Measurements from ENCODE around the gene PCDHB10.
"Not testable (repeated sequence)": the region's sequence is repeated elsewhere in the genome, so short reads cannot be mapped to it uniquely, and the experiment has no call there.

Gene PCDHB10

DNA sequence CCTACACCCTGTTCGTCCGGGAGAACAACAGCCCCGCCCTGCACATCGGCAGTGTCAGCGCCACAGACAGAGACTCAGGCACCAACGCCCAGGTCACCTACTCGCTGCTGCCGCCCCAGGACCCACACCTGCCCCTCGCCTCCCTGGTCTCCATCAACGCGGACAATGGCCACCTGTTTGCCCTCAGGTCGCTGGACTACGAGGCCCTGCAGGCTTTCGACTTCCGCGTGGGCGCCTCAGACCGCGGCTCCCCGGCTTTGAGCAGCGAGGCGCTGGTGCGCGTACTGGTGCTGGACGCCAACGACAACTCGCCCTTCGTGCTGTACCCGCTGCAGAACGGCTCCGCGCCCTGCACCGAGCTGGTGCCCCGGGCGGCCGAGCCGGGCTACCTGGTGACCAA is 3.5 kb upstream of the PCDHB10 start:
- not testable (repeated sequence) for DNase-seq

DNA sequence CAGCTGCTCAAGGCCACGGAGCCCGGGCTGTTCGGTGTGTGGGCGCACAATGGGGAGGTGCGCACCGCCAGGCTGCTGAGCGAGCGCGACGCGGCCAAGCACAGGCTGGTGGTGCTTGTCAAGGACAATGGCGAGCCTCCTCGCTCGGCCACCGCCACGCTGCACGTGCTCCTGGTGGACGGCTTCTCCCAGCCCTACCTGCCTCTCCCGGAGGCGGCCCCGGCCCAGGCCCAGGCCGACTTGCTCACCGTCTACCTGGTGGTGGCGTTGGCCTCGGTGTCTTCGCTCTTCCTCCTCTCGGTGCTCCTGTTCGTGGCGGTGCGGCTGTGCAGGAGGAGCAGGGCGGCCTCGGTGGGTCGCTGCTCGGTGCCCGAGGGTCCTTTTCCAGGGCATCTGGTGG is 3.0 kb upstream of the PCDHB10 start:
- not testable (repeated sequence) for DNase-seq

DNA sequence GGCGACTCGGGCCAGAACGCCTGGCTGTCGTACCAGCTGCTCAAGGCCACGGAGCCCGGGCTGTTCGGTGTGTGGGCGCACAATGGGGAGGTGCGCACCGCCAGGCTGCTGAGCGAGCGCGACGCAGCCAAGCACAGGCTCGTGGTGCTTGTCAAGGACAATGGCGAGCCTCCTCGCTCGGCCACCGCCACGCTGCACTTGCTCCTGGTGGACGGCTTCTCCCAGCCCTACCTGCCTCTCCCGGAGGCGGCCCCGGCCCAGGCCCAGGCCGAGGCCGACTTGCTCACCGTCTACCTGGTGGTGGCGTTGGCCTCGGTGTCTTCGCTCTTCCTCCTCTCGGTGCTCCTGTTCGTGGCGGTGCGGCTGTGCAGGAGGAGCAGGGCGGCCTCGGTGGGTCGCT is 2.2 kb downstream of the PCDHB10 start:
- DNase-seq = not testable (repeated sequence)

DNA sequence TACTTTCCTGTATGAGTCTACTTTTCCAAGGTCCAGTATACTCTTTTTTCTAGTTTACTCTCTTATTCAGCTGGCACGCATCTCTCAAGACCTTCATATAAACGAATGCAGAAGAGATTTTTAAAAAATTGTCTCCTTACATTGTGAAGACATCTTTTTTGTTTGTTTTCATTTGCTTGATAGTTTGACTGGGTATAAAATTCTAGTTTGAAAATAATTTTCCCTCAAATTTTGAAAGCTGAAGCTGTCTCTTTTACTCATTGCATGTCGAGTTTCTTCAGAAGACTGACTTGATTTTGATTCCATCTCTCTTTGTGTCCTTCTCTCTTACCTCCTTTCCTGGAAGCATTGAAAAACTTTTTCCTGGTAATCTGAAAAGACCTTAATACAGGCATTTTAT is 4.2 kb downstream of the PCDHB10 start:
- DNase-seq = no peak

DNA sequence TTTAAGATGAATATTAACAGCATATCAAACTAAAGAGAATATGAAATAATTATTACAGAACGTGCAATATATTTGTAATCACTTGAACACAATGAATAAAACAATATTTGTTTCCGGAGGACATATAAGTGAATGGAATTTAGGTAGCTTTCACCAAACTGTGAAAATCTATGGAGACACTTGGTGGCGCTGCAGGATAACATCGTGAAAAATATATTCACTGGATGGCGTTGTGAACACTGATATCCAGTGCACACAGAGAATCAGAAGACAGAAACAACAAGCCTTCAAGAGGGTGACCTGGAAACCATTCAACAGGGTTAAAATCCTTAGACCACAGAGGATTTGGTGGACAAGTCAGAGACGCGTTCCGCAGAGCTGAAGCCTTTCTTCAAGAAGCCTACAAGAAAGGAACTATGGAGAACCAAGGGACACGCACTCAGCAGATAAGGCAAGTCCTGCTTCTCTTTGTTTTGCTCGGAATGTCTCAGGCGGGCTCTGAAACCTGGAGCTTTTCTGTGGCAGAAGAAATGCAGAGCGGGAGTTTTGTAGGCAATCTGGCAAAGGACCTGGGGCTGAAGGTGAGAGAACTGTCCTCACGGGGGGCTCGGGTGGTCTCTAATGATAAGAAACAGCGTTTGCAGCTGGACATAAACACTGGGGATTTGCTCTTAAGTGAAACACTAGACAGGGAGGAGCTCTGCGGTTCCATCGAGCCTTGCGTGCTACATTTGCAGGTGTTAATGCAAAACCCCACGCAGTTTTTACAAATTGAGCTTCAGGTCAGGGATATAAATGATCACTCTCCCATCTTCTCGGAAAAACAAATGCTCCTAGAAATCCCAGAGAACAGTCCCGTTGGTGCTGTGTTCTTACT is 7.4 kb downstream of the PCDHB10 start, which contains the start of gene PCDHB11:
TSS of gene PCDHB11 (plus strand) at position 269 of the 877 bp plus-strand sequence. CDS start at position 417, 148 bp downstream.
- DNase-seq = no peak

DNA sequence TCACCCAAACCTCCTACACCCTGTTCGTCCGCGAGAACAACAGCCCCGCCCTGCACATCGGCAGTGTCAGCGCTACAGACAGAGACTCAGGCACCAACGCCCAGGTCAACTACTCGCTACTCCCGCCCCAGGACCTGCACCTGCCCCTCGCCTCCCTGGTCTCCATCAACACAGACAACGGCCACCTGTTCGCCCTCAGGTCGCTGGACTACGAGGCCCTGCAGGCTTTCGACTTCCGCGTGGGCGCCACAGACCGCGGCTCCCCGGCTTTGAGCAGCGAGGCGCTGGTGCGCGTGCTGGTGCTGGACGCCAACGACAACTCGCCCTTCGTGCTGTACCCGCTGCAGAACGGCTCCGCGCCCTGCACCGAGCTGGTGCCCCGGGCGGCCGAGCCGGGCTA is 9.0 kb downstream of the PCDHB10 start:
- not testable (repeated sequence) for DNase-seq

DNA sequence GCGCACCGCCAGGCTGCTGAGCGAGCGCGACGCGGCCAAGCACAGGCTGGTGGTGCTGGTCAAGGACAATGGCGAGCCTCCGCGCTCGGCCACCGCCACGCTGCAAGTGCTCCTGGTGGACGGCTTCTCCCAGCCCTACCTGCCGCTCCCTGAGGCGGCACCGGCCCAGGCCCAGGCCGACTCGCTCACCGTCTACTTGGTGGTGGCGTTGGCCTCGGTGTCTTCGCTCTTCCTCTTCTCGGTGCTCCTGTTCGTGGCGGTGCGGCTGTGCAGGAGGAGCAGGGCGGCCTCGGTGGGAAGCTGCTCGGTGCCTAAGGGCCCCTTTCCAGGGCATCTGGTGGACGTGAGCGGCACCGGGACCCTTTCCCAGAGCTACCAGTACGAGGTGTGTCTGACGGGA is 9.5 kb downstream of the PCDHB10 start:
- not testable (repeated sequence) for DNase-seq

DNA sequence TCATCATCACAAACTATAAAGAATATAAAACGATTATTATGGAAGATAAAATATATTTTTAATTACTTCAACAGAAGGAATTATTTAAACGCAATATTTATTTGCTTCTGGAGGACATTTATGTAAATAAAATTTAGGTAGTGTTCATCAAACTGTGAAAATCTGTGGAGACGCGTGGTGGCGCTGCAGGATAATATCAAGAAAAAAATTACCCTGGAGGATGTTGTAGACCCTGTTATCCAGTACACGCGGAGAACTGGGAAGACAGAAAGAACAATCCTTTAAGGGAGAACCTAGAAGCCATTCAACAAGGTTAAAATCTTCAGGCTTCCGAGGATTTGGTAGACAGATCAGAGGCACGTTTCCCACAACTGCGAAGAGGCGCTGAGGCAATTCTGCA is 16.3 kb downstream of the PCDHB10 start, which contains the start of gene PCDHB12:
TSS of gene PCDHB12 (plus strand) at position 242 of the 400 bp plus-strand sequence. CDS start 189 bp downstream, outside the sequence.
- DNase-seq = no peak

DNA sequence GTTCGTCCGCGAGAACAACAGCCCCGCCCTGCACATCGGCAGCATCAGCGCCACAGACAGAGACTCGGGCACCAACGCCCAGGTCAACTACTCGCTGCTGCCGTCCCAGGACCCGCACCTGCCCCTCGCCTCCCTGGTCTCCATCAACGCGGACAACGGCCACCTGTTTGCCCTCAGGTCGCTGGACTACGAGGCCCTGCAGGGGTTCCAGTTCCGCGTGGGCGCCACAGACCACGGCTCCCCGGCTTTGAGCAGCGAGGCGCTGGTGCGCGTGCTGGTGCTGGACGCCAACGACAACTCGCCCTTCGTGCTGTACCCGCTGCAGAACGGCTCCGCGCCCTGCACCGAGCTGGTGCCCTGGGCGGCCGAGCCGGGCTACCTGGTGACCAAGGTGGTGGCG is 18.1 kb downstream of the PCDHB10 start:
- DNase-seq = not testable (repeated sequence)

DNA sequence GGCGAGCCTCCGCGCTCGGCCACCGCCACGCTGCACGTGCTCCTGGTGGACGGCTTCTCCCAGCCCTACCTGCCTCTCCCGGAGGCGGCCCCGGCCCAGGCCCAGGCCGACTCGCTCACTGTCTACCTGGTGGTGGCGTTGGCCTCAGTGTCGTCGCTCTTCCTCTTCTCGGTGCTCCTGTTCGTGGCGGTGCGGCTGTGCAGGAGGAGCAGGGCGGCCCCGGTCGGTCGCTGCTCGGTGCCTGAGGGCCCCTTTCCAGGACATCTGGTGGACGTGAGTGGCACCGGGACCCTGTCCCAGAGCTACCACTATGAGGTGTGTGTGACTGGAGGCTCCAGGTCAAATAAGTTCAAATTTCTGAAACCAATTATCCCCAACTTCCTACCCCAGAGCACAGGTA is 18.7 kb downstream of the PCDHB10 start:
- DNase-seq = not testable (repeated sequence)

DNA sequence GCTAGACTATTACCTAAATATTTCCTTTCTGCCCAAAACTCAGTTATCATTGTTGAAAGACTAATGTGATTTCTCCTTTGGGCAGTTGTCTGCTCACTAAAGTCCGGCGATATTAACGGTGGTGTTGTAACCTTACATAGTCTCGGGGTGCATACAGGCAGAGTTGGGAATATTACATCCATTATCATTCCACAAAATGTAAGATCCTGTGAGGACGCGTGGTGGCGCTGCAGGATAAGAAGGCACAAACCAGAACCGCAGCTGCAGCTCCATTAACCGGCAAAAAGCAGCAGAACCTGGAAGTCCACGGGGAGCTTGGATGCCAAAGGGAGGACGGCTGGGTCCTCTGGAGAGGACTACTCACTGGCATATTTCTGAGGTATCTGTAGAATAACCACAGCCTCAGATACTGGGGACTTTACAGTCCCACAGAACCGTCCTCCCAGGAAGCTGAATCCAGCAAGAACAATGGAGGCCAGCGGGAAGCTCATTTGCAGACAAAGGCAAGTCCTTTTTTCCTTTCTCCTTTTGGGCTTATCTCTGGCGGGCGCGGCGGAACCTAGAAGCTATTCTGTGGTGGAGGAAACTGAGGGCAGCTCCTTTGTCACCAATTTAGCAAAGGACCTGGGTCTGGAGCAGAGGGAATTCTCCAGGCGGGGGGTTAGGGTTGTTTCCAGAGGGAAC is 21.6 kb downstream of the PCDHB10 start, which contains the start of gene PCDHB13:
TSS of gene PCDHB13 (plus strand) at position 264 of the 684 bp plus-strand sequence. CDS start at position 469, 205 bp downstream.
- not testable (repeated sequence) for DNase-seq

DNA sequence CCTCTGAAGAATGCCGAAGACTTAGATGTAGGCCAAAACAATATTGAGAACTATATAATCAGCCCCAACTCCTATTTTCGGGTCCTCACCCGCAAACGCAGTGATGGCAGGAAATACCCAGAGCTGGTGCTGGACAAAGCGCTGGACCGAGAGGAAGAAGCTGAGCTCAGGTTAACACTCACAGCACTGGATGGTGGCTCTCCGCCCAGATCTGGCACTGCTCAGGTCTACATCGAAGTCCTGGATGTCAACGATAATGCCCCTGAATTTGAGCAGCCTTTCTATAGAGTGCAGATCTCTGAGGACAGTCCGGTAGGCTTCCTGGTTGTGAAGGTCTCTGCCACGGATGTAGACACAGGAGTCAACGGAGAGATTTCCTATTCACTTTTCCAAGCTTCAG is 22.4 kb downstream of the PCDHB10 start:
- DNase-seq = not testable (repeated sequence)

DNA sequence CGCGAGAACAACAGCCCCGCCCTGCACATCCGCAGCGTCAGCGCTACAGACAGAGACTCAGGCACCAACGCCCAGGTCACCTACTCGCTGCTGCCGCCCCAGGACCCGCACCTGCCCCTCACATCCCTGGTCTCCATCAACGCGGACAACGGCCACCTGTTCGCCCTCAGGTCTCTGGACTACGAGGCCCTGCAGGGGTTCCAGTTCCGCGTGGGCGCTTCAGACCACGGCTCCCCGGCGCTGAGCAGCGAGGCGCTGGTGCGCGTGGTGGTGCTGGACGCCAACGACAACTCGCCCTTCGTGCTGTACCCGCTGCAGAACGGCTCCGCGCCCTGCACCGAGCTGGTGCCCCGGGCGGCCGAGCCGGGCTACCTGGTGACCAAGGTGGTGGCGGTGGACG is 23.4 kb downstream of the PCDHB10 start:
- DNase-seq = not testable (repeated sequence)

DNA sequence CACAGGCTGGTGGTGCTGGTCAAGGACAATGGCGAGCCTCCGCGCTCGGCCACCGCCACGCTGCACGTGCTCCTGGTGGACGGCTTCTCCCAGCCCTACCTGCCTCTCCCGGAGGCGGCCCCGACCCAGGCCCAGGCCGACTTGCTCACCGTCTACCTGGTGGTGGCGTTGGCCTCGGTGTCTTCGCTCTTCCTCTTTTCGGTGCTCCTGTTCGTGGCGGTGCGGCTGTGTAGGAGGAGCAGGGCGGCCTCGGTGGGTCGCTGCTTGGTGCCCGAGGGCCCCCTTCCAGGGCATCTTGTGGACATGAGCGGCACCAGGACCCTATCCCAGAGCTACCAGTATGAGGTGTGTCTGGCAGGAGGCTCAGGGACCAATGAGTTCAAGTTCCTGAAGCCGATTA is 23.9 kb downstream of the PCDHB10 start:
- DNase-seq = not testable (repeated sequence)

DNA sequence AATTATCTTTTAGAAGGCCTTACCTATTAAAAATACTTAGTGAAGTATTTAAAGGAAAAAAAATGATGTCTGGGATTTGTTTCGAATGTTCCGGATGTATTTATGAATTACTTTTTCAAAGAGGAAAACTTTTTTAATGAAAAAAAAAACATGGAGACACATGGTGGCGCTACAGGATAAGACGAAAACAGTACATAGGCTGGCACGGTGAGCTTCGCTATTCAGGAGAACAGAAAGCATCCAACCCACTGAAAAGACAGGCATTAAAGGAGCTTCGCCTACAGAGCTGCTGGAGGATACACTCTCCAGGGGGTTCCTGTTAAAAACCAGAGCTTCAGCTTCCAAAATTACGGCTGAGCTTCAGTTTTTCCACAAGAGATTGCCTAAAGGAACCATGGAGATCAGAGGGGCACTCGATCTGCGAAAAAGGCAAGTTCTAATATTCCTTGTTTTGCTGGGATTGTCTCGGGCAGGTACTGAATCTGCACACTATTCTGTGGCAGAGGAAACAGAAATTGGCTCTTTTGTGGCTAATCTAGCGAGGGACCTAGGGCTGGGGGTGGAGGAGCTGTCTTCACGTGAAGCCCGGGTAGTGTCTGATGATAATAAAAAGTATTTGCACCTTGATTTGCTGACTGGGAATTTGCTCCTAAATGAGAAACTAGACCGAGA is 31.1 kb downstream of the PCDHB10 start, which contains the start of gene PCDHB14:
TSS of gene PCDHB14 (plus strand) at position 232 of the 672 bp plus-strand sequence. CDS start at position 395, 163 bp downstream.
- no peak for DNase-seq

DNA sequence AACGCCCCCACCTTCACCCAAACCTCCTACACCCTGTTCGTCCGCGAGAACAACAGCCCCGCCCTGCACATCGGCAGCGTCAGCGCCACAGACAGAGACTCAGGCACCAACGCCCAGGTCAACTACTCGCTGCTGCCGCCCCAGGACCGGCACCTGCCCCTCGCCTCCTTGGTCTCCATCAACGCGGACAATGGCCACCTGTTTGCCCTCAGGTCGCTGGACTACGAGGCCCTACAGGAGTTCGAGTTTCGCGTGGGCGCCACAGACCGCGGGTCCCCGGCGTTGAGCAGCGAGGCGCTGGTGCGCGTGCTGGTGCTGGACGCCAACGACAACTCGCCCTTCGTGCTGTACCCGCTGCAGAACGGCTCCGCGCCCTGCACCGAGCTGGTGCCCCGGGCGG is 32.7 kb downstream of the PCDHB10 start:
- DNase-seq = not testable (repeated sequence)

DNA sequence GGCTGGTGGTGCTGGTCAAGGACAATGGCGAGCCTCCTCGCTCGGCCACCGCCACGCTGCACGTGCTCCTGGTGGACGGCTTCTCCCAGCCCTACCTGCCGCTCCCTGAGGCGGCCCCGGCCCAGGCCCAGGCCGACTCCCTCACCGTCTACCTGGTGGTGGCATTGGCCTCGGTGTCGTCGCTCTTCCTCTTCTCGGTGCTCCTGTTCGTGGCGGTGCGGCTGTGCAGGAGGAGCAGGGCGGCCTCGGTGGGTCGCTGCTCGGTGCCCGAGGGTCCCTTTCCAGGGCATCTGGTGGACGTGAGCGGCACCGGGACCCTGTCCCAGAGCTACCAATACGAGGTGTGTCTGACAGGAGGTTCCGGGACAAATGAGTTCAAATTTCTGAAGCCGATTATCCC is 33.3 kb downstream of the PCDHB10 start:
- not testable (repeated sequence) for DNase-seq

DNA sequence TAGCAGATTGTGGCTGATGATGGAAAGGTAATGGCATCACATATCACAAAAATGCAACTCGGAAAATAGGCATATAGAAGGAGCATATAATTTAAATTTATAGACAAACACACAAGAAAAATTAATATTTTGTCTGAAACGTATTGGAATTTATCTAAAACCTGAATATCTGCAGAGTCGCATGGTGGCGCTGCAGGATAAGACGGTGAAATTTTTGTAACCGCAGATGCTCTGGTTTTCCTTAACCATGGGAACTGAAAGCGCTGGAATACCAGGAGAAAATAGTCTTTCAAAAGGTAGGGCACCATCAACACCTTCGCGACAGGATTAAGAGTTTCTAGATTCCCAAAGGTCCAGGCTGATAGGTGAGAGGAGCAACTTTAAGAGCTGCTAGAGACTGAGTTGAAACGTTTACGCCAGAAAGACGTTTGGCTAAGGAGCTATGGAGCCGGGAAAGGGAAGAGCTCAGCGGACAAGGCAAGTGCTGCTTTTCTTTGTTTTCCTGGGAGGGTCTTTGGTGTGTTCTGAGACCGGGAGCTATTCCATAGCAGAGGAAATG is 42.0 kb downstream of the PCDHB10 start:
- no peak for DNase-seq

DNA sequence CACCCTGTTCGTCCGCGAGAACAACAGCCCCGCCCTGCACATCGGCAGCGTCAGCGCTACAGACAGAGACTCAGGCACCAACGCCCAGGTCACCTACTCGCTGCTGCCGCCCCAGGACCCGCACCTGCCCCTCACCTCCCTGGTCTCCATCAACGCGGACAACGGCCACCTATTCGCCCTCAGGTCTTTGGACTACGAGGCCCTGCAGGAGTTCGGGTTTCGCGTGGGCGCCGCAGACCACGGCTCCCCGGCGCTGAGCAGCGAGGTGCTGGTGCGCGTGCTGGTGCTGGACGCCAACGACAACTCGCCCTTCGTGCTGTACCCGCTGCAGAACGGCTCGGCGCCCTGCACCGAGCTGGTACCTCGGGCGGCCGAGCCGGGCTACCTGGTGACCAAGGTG is 43.8 kb downstream of the PCDHB10 start:
- DNase-seq = not testable (repeated sequence)

DNA sequence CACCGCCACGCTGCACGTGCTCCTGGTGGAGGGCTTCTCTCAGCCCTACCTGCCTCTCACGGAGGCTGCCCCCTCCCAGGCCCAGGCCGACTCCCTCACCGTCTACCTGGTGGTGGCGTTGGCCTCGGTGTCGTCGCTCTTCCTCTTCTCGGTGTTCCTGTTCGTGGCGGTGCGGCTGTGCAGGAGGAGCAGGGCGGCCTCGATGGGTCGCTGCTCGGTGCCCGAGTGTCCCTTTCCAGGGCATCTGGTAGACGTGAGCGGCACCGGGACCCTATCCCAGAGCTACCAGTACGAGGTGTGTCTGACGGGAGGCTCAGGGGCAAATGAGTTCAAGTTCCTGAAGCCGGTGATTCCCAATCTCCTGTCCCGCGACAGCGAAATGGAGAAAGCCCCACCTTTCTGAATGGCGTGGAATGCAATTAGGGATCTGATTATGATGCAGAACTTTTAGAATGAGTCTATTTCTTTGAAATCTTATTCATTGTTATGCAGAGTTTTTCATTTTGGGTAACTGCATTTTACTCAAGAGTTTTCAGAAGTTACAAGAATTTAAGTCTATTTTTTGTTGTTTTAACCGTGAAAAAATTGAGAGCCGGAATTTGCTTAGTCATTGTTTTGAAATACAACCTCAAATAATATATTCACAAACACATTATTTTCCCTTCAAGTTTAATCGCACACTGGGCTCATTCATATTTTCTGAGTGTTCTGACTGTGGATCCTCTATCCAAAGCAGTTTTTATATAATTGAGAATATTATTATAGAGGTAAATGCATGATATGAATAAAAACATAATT is 44.6 kb downstream of the PCDHB10 start:
- no peak for DNase-seq

DNA sequence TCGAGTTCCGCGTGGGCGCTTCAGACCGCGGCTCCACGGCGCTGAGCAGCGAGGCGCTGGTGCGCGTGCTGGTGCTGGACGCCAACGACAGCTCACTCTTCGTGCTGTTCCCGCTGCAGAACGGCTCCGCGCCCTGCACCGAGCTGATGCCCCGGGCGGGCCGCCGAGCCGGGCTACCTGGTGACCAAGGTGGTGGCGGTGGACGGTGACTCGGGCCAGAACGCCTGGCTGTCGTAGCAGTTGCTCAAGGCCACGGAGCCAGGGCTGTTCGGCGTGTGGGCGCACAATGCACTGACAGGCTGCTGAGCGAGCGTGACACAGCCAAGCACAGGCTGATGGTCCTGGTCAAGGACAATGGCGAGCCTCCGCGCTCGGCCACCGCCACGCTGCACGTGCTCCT is 49.3 kb downstream of the PCDHB10 start:
- DNase-seq = no peak
